DMS 273 treated with DMSO at 0.1 percent for 48 hours (cell line): ENCODE results near the gene ZNF805.
"Not testable (repeated sequence)": the region's sequence is repeated elsewhere in the genome, so short reads cannot be mapped to it uniquely, and the experiment has no call there.

Source experiments
- DNase-seq: peaks from one replicate; lab custom pipeline; 2025; lab: John Stamatoyannopoulos, UW

ZNF805 gene

DNA sequence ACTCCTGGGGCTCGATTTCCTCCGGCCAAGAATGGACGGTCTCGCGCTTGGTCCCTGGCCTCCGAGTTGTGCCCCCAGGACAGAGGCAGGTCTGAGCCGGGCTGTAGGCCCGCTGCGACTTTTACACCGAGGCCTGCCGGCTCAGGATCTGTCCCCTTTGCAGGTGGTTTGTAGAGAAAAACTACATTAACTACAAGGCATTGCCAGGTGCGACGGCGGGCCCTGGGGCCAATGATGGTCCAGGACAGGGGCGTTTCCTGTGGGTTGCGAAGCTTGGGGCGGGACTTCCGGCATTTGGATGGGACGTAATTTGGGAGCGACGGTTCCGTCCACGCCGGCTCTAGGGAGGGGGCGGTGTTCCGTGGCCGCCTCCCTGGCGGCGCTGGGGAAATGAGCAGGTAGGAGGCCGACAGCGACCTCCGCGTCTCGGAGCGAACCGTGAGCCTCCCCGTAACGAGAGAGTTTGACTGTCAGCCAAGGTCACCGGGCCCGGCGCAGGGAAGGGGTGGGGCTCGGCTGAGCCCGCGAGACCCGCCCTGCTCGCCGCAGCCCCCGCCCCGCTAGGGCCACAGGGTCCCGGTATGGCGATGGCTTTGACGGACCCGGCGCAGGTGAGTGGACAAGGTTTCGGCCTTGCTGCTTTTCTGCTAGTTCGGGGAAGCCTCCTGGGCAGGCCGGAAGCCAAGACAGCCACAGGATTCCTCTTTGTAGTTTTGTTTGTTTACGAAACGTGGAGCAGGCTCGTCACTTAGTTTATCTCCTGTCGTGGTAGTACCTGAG, at the start of gene ZNF805:
TSS of gene ZNF805 (plus strand) at position 322 of the 780 bp plus-strand sequence. CDS start at position 582, 260 bp downstream.
- peak; percentile 66 for DNase-seq

DNA sequence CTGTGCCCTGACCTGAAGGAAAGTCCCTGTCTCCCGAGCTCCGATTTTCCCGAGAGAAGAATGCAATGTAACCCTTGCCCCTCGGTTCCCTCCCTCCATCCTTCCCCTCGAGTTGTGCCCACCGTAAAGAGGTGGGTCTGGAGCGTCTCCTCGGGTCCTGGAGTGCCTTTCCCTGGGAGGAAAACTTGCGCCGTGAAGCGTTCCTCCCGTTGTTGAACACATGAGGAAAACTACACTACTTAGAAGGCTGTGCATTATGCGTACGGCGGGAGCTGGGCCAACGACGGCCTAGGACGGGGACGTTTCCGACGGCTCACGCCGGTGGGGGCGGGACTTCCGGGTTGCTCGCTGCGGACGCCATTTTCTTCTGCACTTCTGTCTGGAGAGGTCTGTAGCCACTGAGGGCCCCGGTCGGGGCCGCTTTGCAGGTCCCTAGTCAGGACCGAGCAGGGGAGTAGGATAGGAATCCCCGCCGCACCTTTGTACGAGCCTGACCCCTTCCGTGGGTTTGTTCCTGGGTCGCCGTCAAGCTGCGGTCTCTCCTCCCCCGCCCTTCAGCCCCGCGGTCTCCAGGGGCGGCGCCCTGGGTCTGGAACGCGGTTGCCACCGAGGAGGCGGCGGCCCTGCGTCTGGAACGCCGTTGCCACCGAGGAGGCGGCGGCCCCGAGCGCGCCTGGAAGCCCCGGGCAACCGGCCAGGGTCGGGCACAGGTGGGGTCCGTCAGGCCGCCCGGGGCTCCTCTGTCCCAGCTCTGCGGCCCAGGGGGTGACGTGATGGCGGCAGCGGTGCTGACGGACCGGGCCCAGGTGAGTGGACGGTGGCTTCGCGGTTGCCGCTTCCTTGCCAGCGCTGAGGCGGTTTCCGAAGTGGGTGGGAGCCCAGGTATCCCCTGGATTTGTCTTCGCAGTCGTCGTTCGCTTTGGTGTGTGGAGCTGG, 49.0 kb upstream of the ZNF805 start, which contains the start of gene ZNF264:
TSS of gene ZNF264 (plus strand) at position 360 of the 936 bp plus-strand sequence. CDS start at position 774, 414 bp downstream.
- DNase-seq: peak; percentile 69

DNA sequence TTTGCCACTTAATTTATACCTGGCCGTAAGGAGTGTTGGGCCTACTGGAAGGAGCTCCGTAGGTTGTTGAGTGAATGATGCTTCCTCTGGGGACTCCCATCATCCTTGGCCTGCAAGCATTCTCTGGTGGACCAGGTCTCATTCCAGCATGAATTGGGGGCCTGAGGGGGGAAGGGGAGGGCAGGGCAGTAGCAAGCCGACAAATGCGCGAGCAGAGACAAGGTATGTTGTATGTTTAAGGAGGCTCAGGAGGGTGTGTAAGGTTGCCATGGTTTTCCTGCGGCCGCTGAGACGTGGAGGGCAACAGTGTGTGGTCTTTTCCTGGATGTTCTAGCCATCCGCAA, 48.4 kb upstream of the ZNF805 start:
- no peak for DNase-seq

DNA sequence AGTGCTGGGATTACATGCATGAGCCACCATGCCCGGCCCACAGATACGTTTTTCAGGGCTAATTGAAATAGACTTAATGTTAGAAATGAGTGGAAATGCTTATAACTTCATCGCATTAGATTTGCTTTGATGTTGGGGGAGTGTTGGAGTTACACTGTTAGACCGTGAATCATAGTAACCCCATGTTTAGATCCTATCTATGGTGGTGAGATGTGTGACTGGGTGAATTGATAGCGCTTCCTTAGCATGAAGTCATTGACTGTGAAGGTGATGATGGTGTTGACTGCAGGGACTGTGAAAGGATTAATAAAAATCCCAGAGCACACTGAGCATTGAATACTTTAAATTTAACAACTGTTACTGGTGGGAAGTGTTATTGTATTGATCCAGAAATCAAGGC, 47.4 kb upstream of the ZNF805 start:
- no peak for DNase-seq

DNA sequence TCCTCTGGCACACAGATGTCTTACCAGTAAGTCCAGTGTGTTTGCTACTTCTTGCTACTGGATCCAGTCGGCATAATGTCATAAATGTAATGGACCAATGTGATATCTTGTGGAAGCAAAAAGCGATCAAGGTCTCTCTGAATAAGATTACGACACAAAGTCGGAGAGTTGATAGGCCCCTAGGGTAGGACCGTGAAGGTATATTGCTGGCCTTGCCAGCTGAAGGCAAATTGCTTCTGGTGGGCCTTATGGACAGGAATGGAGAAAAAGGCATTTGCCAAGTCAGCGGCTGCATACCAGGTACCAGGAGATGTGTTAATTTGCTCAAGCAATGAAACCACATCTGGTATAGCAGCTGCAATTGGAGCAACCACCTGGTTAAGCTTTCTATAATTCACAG, 42.6 kb upstream of the ZNF805 start:
- DNase-seq: peak; percentile 25

DNA sequence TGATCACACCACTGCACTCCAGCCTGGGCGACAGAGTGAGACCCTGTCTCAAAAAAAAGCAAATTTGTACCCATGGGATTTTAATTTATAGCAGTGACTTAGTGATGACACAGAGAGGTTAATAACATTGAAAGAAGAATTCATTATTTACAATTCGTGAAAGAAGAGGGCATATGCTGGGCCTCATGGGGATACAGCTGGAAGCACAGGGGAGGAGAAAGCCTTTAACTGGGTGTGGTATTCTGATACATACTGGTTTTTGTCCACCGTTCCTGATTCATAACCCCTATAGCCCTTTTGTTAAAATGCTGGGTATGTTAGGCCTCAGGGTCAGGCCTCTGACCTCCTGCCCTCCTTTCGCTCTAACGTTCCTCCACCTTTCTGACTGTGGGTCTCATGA, 38.3 kb upstream of the ZNF805 start:
- DNase-seq: no peak

DNA sequence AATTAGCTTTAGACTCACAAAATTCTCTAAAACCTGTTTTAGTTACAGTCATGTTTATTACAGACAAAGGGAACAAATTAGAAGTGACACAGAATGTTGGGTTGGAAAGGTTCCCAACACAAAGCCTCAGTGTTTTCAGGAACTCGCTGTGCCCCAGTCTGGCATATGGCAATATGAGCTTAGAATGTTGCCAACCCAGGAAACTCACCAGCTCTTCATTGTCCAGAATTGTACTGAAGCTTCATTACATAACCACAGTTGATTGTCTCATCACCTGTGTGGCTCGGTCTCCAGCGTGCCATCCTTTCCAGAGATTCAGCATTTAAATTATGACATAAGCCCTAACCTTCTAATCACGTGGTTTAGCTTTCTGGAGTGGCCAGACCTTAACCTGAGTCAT, 30.1 kb upstream of the ZNF805 start:
- DNase-seq: no peak

DNA sequence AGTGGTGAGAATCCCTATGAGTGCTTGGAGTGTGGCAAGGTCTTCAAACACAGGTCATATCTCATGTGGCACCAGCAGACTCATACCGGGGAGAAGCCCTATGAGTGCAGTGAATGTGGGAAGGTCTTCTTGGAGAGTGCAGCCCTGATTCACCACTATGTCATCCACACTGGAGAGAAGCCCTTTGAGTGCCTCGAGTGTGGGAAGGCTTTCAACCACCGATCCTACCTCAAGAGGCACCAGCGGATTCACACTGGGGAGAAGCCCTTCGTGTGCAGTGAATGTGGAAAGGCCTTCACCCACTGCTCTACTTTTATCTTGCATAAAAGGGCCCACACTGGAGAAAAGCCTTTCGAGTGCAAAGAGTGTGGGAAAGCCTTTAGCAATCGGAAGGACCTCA, 28.3 kb upstream of the ZNF805 start:
- no peak for DNase-seq

DNA sequence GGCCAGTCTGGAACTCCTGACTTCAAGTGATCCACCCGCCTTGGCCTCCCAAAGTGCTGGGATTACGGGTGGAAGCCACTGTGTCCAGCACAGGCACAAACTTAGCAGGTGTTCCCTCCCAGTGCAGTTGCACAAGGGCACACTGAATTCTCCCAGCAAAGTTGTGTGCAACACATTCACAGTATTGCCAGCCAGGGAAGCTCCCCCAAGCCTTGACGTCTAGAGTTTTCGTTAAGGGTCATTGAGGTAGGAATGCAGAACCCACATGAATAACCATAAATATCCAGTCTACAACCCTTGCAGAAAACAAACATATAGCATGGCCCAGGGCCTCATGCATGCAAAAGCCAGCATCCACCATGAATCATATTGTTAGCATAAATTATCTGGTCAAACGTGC, 12.9 kb upstream of the ZNF805 start:
- DNase-seq: no peak

DNA sequence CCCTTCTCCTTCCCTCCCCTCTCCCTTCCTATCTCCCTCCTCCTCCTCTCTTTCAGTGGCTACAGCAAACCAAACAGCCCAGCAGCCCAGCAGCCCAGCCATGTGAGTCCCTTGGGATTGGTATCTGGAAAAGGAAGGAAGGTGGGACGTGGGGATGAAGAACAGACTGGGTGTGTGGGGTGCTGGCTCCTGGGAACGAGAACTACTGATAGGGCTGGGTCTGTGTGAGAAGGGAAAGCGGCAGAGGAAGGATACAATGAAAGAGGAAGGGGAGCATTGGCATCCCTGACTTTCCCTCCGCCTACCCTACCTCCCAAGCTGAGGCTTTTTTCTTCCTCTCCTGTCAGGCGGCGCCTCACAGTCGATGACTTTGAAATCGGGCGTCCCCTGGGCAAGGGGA, 8.7 kb upstream of the ZNF805 start:
- no peak for DNase-seq

DNA sequence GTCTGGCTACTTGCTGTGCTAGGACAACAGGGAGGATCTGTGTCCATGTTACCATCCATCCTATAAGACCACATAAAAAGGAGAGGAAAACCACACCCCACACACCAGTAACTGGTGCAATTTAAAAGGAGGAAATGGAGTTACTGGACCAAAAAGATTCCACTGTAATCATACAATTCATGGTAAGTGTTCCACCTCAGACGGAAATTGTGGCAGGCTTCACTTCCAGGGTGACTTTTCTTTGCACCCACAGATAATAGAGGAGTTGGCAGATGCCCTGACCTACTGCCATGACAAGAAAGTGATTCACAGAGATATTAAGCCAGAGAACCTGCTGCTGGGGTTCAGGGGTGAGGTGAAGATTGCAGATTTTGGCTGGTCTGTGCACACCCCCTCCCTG, 7.2 kb upstream of the ZNF805 start:
- no peak for DNase-seq

DNA sequence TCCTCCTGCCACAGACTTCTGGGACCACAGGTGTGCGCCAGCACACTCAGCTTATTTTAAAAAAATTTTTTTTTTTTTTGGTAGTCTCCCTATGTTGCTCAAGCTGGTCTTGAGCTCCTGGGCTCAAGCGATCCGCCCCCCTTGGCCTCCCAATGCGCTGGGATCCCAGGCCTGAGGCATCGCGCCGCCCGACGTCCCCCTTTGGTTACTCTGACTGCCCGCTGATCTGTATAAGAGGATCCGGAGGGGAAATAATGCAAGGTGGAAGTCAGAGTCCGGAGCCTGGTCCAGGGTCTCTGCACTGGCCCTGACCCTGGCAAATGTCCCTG, 486 bp upstream of the ZNF805 start:
- no peak for DNase-seq

DNA sequence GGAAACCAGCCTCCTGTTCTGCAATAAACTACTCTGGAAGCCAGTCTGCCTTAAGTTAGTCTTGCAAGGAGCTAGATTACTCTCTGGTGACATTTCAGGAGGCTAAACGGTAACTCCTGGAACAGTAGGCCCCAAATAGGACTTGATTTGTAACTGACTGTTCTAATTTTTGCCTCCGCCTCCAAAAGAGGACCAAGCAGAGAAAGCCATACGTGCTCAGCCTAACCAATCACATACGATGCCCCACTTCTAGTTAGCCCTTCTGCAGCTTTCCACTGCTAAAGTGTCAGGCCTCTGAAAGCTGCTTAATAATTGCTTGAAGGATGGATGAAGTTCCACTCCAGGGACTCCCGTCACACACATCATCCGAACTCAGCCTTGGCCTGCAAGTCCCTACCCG, 744 bp downstream of the ZNF805 start:
- DNase-seq: no peak

DNA sequence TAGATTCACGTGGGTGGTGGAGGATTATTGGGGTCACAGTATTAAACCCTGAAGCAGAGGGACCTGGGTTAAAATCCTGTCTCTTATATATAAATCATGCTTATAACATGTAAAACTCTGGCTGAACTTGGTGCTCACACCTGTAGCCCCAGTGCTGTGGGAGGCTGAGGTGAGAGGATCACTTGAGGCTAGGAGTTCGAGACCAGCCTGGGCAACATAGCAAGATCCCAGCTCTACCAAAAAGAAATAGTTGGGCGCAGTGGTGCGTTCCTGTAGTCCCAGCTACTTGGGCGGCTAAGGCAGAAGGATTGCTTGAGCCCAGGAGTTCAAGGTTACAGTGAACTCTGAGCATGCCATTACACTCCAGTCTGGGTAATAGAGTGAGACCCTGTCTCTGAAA, 2.4 kb downstream of the ZNF805 start:
- no peak for DNase-seq

DNA sequence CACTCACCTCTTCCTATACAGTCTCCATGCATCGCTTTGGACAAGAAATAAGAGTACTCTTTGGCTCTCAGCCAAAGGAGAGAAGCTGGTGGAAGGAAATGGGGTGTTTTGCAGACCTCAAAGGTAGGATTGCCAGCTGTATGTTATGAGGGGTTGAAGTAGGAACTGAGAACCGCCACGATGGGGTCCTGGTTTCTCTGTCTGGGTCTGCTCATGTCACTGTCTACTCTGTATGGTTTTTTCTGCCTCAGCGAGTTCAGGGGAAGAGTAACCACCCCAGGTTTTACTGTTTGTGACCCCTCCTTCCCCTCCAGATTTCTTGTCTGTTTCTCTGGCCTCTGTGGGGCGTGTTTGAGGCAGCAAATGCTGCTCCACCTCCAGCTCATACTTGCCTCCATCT, 4.1 kb downstream of the ZNF805 start:
- no peak for DNase-seq

DNA sequence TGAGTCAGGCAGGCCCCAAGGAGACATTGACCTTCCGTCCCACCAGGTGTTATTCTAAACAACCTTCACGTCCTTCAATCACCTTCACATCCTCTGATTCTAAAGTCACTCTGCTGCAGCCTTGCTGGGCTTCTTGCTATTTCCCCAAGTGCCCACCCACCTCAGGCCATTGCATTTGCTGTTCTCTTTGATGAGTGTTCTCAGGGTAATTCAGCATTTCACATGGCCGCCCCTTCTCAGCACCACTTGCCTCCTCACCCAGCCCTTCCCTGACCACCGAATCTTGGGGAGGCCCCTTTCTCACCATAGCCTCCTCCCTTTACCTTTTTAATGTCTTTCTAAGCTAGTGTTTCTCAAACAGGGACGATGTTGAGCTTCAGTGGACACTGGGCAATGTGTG, 4.6 kb downstream of the ZNF805 start:
- DNase-seq: no peak

DNA sequence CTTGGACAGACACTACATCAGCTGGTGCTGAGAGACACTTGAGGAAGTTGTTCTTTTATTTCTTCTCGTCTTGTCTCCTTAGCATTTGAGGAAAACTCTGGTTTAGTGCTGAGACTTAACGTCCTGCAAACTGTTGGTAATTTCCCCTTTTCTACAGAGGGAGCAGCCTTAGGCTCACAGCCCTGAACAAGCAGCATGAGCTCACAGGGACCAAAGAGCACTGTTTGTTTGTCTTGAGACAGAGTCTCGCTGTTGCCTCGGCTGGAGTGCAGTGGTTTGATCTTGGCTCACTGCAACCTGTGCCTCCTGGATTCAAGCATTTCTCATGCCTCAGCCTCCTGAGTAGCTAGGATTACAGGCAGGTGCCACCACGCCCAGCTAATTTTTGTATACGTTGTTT, 5.5 kb downstream of the ZNF805 start:
- no peak for DNase-seq

DNA sequence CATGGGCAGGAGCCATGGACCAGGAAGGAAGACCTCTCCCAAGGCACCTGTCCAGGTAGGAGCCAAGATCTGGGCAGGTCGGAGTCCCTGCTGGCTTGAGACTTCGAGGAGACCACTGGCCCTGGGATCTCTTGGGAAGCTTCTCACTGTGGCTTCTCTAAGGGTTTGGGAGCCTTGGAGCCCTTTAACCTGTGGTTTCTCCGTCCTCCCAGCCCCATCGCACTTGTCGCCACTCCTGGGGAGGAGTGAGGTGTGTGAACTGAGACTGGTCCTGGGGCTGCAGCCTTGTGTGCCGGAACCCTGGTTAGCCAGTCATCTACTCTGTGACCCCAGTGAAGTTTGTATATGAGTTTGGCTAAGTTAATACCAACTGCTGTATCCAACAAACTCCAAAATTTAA, 8.2 kb downstream of the ZNF805 start:
- no peak for DNase-seq

DNA sequence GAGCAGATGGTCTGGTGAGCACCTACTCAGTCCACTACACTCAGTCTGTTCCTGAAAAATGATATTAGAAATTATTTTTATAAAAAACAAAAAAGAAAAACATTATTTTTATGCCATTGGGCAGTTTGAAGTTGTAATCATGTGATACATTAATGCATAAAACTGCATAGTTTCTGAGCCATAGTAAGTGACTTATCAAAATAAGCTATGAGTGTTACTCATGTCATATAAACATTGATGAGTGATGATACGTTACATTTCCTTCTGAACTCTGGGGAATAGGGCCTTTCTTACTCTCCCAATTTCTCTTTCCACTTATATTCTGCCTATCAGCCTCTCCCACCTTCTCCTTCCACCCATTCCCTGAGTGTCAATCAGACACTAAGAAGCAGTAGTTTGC, 8.9 kb downstream of the ZNF805 start:
- DNase-seq: no peak

DNA sequence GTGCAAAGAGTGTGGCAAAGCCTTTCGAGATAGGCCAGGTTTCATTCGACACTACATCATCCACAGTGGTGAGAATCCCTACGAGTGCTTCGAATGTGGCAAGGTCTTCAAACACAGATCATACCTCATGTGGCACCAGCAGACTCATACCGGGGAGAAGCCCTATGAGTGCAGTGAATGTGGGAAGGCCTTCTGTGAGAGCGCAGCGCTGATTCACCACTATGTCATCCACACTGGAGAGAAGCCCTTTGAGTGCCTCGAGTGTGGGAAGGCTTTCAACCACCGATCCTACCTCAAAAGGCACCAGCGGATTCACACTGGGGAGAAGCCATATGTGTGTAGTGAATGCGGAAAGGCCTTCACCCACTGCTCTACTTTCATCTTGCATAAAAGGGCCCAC, 13.3 kb downstream of the ZNF805 start:
- DNase-seq: not testable (repeated sequence)

DNA sequence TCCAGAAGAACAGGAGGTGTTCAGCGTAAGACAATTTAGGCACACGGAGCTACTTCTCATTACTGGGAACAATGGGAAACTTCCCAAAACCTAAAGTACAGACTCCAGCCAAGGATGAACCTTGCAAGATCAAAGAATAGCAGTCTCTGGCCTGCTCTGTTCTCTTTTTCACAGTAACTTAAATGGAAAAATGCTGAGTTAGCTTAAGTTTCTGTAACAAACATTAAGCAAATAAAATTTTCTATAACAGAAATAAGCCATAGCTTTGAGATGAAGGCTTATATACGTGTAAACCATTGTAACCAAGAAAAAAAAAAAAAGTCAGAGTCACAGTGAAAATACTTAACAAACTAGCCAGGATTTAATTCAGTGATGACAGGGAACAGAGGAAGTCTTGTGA, 21.6 kb downstream of the ZNF805 start:
- no peak for DNase-seq

DNA sequence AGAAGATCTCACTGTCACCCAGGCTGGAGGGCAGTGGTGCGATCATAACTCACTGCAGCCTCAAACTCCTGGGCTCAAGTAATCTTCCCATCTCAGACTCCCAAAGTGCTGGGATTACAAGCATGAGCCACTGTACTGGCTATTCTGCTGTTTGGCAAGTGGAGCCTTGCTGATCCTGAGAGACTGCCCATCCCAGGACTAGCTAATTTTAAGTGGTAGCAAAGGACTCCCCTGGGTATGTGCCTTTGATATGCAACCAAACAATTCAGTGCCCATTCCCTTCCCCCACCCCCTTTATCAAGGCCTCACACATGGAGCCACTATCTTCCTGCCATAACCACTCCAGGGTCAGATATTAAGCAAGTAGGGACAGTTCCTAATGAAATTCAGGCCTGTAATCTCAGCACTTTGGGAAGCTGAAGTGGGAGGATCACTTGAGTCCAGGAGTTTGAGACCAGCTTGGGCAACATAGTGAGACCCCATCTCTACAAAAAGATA, 22.9 kb downstream of the ZNF805 start:
- DNase-seq: no peak

DNA sequence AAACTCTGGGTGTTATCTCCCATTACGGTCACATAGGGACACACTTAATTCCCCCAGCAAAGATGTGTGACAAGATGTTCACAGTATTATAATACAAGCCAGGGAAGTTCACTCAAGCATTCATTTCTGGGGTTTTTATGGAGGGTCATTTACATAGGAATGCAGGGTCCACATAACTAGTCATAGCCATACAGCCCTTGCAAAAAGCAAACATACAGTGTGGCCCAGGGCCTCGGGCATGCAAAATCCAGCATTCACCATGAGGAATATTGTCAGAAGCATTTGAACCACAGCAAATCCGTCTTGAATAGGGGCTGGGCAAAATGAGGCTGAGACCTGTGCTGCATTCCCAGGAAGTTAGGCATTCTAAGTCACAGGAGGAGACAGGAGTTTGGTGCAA, 26.9 kb downstream of the ZNF805 start:
- no peak for DNase-seq
